Measurements from ENCODE around the gene SLCO3A1. TPM values are rescaled to one million over a fixed set of nuclear protein-coding genes. Genes with fewer than 3 reads are reported as not detected.
A peak's percentile ranks its signal among the peaks of the same experiment; 100 is the strongest.

Gene SLCO3A1
- total RNA-seq, 1 donor from 2014 or later, result 65.8 TPM

GRCh38 chr15:92168066-92168683, 314.7 kb downstream of the SLCO3A1 start:
- Histone ChIP-seq H3K36me3 (peaks cover 0 to 4% of the 10 kb centered on the region in 2 donors), H3K9me3 (no peaks in the 10 kb centered on the region), H3K27ac (no peak overlapping the region), H3K27me3 (no peaks in the 10 kb centered on the region), H3K4me3 (no peak overlapping the region), H3K4me1 (no peaks in the 10 kb centered on the region)
- intact Hi-C loops (cut with DNase I), result no loop called here
- no peak for DNase-seq (ENCODE audit: extremely low spot score in 2 of 2)
- TF ChIP-seq, protein P1, sequence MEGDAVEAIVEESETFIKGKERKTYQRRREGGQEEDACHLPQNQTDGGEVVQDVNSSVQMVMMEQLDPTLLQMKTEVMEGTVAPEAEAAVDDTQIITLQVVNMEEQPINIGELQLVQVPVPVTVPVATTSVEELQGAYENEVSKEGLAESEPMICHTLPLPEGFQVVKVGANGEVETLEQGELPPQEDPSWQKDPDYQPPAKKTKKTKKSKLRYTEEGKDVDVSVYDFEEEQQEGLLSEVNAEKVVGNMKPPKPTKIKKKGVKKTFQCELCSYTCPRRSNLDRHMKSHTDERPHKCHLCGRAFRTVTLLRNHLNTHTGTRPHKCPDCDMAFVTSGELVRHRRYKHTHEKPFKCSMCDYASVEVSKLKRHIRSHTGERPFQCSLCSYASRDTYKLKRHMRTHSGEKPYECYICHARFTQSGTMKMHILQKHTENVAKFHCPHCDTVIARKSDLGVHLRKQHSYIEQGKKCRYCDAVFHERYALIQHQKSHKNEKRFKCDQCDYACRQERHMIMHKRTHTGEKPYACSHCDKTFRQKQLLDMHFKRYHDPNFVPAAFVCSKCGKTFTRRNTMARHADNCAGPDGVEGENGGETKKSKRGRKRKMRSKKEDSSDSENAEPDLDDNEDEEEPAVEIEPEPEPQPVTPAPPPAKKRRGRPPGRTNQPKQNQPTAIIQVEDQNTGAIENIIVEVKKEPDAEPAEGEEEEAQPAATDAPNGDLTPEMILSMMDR (IDR thresholded peaks at IDR 0.05), result no peak
- TF ChIP-seq POLR2AphosphoS5 (IDR thresholded peaks at IDR 0.05; ENCODE audit: insufficient read depth in 1 of 2, low read depth in 1 of 2) (no peak), POLR2A (IDR thresholded peaks at IDR 0.05) (no peak)

- DNase-seq (ENCODE audit: extremely low spot score in 2 of 2), result no peak
- H3K27ac ChIP-seq, result no peak overlapping the region
- no peak overlapping the region for H3K4me3 ChIP-seq
- no peaks in the 10 kb centered on the region for H3K4me1 ChIP-seq
- TF ChIP-seq POLR2A (IDR thresholded peaks at IDR 0.05), result no peak
- TF ChIP-seq, protein P1 (IDR thresholded peaks at IDR 0.05), result no peak
- intact Hi-C loops (cut with DNase I), result no loop called here
- no peaks in the 10 kb centered on the region for H3K36me3 ChIP-seq
- H3K9me3 ChIP-seq, result no peaks in the 10 kb centered on the region
- H3K27me3 ChIP-seq, result no peaks in the 10 kb centered on the region
Measured at GRCh38 chr15:92170897-92171296, 317.4 kb downstream of the SLCO3A1 start.

GRCh38 chr15:92178911-92179310, 325.4 kb downstream of the SLCO3A1 start:
- intact Hi-C loops (cut with DNase I), result no loop called here
- TF ChIP-seq, protein P1 (IDR thresholded peaks at IDR 0.05), result no peak
- TF ChIP-seq POLR2A (IDR thresholded peaks at IDR 0.05), result no peak
- H3K27ac ChIP-seq, result no peak overlapping the region

GRCh38 chr15:92184142-92184541, 330.6 kb downstream of the SLCO3A1 start:
- Histone ChIP-seq H3K4me1 (no peaks in the 10 kb centered on the region), H3K27ac (no peak overlapping the region), H3K4me3 (no peak overlapping the region), H3K9me3 (no peaks in the 10 kb centered on the region), H3K36me3 (no peaks in the 10 kb centered on the region), H3K27me3 (no peaks in the 10 kb centered on the region)
- DNase-seq (ENCODE audit: extremely low spot score in 2 of 2), result no peak
- TF ChIP-seq POLR2AphosphoS5 (IDR thresholded peaks at IDR 0.05; ENCODE audit: insufficient read depth in 1 of 2, low read depth in 1 of 2), result no peak
- no peak for TF ChIP-seq POLR2A (IDR thresholded peaks at IDR 0.05)
- TF ChIP-seq, protein P1 (IDR thresholded peaks at IDR 0.05), result no peak
- intact Hi-C loops (cut with DNase I), result no loop called here

More at GRCh38 chr15:92178911-92179310, 325.4 kb downstream of the SLCO3A1 start:
- H3K36me3 ChIP-seq, result no peaks in the 10 kb centered on the region
- no peaks in the 10 kb centered on the region for H3K4me1 ChIP-seq
- DNase-seq (ENCODE audit: extremely low spot score in 2 of 2), result no peak
- H3K9me3 ChIP-seq, result no peaks in the 10 kb centered on the region
- H3K27me3 ChIP-seq, result no peaks in the 10 kb centered on the region
- H3K4me3 ChIP-seq, result no peak overlapping the region

GRCh38 chr15:92184679-92185230, 331.2 kb downstream of the SLCO3A1 start:
- Histone ChIP-seq H3K4me1 (no peaks in the 10 kb centered on the region), H3K4me3 (no peak overlapping the region), H3K27me3 (no peaks in the 10 kb centered on the region), H3K9me3 (no peaks in the 10 kb centered on the region), H3K36me3 (no peaks in the 10 kb centered on the region), H3K27ac (no peak overlapping the region)
- TF ChIP-seq POLR2A (IDR thresholded peaks at IDR 0.05) (no peak), POLR2AphosphoS5 (IDR thresholded peaks at IDR 0.05; ENCODE audit: insufficient read depth in 1 of 2, low read depth in 1 of 2) (no peak)
- TF ChIP-seq, protein P1 (IDR thresholded peaks at IDR 0.05), result no peak
- DNase-seq (ENCODE audit: extremely low spot score in 2 of 2), result peak in 1 of 2 donors; percentile 70
- intact Hi-C loops (cut with DNase I), result no loop called here
